GM10248 (cell line): ENCODE measurements around the gene LRFN4.

Experiments
- CTCF ChIA-PET: fragments of 300-600 bp; sonication (Branson Sonifier 250); formaldehyde crosslinking; extraction: SDS; loops from one replicate; lab custom pipeline; 2021; ENCODE audit warnings: antibody characterized with exemption; lab: Yijun Ruan, JAX
- POLR2A ChIA-PET: fragments of 350-650 bp; sonication (Branson Sonifier 250); formaldehyde crosslinking; extraction: SDS; loops from one replicate; lab custom pipeline; 2020; ENCODE audit warnings: antibody characterized with exemption; lab: Yijun Ruan, JAX
- DNase-seq: peaks from one replicate; pipeline ENCODE4 v3.0.0; 2012; ENCODE audit errors: extremely low spot score
- CTCF ChIP-seq: IDR thresholded peaks from 2 replicates; pipeline ENCODE4 v1.5.1; 2012; ENCODE audit warnings: mild to moderate bottlenecking, low read depth; ENCODE audit errors: extremely low read depth, missing control alignments, control extremely low read depth

The LRFN4 gene

DNA sequence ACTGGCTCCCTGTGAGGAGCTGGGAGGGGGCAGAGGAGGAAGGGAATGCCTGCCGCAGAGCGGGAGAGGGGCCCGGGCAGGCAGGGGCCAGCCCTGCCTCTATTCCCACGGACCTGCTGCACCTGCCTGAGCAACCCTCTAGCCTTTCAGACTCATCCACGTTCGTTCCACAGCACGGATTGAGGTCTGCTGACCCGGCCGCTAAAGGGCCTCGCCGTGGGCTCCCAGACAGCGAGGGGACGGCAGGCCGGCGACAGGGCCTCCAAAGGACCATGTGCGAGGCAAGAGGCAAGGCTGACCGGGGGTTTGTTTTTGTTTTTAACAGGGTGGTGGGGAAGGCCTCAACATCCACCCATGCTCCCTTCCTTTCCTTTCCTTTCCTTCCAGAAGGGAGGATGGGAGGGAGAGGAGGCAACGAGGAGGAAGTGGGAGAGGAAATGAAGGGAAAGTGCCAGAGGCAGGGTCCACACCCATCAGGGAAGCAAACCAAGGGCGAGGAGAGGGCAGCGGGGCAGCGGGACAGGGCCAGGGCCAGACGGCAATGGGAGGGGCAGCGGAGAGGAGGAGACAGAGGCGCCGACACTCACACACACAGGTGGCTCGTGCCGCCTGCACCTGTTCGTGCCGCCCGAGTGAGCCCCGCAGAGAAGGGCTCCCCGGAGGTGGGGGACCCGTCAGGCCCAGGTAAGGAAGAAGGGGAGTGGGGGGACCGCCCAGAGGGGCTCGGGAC is 7.5 kb downstream of the LRFN4 start:
- no peak for DNase-seq
- ChIA-PET CTCF (interaction anchor here (3.4 kb wide), 1 partner anchor 12 kb away, joined by 11 read pairs; no protein-coding TSS in a partner anchor), POLR2A (no interaction called here)
- no peak for TF ChIP-seq CTCF

- no peak for DNase-seq
- no peak for TF ChIP-seq CTCF
- ChIA-PET POLR2A (no interaction called here), CTCF (interaction anchor here (3.4 kb wide), 1 partner anchor 13 kb away, joined by 11 read pairs; no protein-coding TSS in a partner anchor)
Measured at GRCh38 chr11:66864924-66865697, 8.2 kb downstream of the LRFN4 start.

- no peak for TF ChIP-seq CTCF
- ChIA-PET CTCF (interaction anchor here (1.7 to 3.4 kb wide), 3 partner anchors 14 to 188 kb away, joined by 6 to 11 read pairs (median 9); partner anchors contain the start of gene RBM4B), POLR2A (no interaction called here)
- DNase-seq = no peak
Measured at GRCh38 chr11:66866007-66866406, 9.1 kb downstream of the LRFN4 start.

GRCh38 chr11:66866511-66866986 is 9.7 kb downstream of the LRFN4 start:
- no peak for DNase-seq
- TF ChIP-seq CTCF = no peak
- POLR2A ChIA-PET = interaction anchor here (1.1 kb wide), 1 partner anchor 10 kb away, joined by 3 read pairs; no protein-coding TSS in a partner anchor
- CTCF ChIA-PET = interaction anchor here (1.1 to 3.4 kb wide), 7 partner anchors 14 to 188 kb away, joined by 3 to 11 read pairs (median 6); partner anchors contain the start of genes RBM4B and RCE1

DNA sequence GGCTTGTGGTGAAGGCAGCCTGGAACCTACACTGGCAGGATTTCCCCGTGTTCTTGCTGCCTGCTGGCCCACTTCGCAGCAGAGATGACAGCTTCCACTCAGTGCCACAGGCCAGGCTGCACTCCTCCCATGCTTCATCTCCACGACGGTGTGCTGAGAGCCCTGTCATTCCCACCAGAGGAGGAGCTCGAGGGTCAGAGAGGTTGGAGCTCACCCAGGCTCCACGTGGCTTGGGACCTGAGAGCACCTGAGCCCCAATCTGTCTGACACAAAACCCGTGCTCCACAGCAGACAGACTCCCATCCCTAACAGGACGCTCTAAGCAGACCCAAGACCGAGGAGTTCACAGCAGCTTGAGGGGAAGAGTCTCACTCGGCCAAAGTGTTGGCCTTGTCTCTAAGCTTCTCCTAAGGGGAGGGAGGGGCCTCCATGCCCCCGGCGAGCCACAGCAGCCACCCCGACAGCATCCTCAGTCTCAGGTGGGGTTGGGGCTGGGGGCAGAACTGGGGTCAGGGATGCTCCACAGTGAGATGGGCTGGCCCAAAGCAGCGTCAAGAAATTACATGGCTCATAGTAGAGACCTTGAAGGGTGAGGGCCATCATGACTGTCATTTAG is 10.7 kb downstream of the LRFN4 start:
- CTCF ChIA-PET = interaction anchor here (1.1 to 3.4 kb wide), 9 partner anchors 13 to 189 kb away, joined by 3 to 11 read pairs (median 4); partner anchors contain the start of genes RBM4B and RCE1
- no peak for TF ChIP-seq CTCF
- POLR2A ChIA-PET = interaction anchor here (1.1 kb wide), 1 partner anchor 11 kb away, joined by 3 read pairs; no protein-coding TSS in a partner anchor
- DNase-seq = no peak
